Right lobe of liver (tissue), 6 donors: Measurements from ENCODE around the gene FAM177B. TPM values are rescaled to one million over a fixed set of nuclear protein-coding genes. Genes with fewer than 3 reads are reported as not detected.

Source experiments
- ATAC-seq, 4 donors: fragments of 200-7000 bp; cut with Tn5 transposase; one replicate each; pipeline ENCODE4 v1.9.1; 2020; ENCODE audit warnings: mild to moderate bottlenecking in 4 of 4, moderate library complexity in 4 of 4
- DNase-seq, 3 donors: peaks; one replicate each; pipeline ENCODE4 v3.0.0-alpha.2; 2020
- H3K27ac ChIP-seq, 3 donors: fragments of 200-600 bp; one replicate each; pipeline ENCODE4 v1.8.0; 2022
- H3K27me3 ChIP-seq, 2 donors: fragments of 200-600 bp; one replicate each; pipeline ENCODE4 v1.8.0; 2022
- H3K36me3 ChIP-seq, 4 donors: fragments of 200-600 bp; sonication (generic) in 1 of 4; one replicate each; pipeline versions ENCODE4 v1.5.1 to v1.8.0; 2017 to 2022; ENCODE audit warnings: control low read depth in 1 of 4
- H3K4me1 ChIP-seq, 4 donors: fragments of 200-600 bp; sonication (generic) in 1 of 4; one replicate each; pipeline versions ENCODE4 v1.5.1 to v1.8.0; 2017 to 2022; ENCODE audit warnings: control low read depth in 1 of 4
- H3K4me3 ChIP-seq, 3 donors: fragments of 200-600 bp; one replicate each; pipeline ENCODE4 v1.8.0; 2022
- H3K9me3 ChIP-seq, 4 donors: fragments of 200-600 bp; sonication (generic) in 1 of 4; one replicate each; pipeline versions ENCODE4 v1.5.1 to v1.8.0; 2017 to 2022; ENCODE audit warnings: control low read depth in 1 of 4
- POLR2A ChIP-seq: fragments of 450-650 bp; IDR thresholded peaks from one replicate; pipeline ENCODE4 v1.6.1; 2017; ENCODE audit warnings: antibody characterized with exemption, mild to moderate bottlenecking
- WGBS: methylation state at CpG from one replicate; pipeline ENCODE4 v1.1.6; 2018; ENCODE audit warnings: low coverage, low lambda C conversion rate; ENCODE audit not compliant: insufficient coverage; ENCODE audit errors: missing lambda C conversion rate; 5-methylcytosine and 5-hydroxymethylcytosine counted together
- intact Hi-C, 2 donors: fragments of 100-400 bp; cut with DNase I; formaldehyde crosslinking; loops; one replicate each; pipeline versions ENCODE4 v1.11.2 to v1.14.1; 2022
- long read RNA-seq: library from polyadenylated mRNA; unstranded; transcript quantifications from one replicate; pipeline ENCODE4 v2.0.0, GENCODE V29; 2019
- total RNA-seq, 6 experiments: library from RNA; depleted of rRNA in 2 of 6; stranded (reverse); fragments of >200 nt in 2 of 6; fragmentation: NEBNext Ultra II Directional in 3 of 6; extraction: Animal tissue kit (Norgen Biotek cat#: 25700) in 3 of 6; gene quantifications; one replicate each; pipeline versions ENCODE4 v1.1.0 to v1.2.4, GENCODE V29; 2016 to 2023
- TF ChIP-seq, protein P1 (sequence below), 4 donors: fragments of 200-600 bp in 3 of 4; fragments of 450-650 bp in 1 of 4; IDR thresholded peaks; one replicate each; pipeline versions ENCODE4 v1.5.1 to v1.8.0; 2016 to 2022; ENCODE audit warnings: antibody characterized with exemption in 4 of 4, mild to moderate bottlenecking in 2 of 4
- donor health status: DM: no; HTN: yes; CAD: no.
- donor health status: DM: no; HTN: no; CAD: no.
- donor health status: DM: no; HTN: no; CAD: no.
- donor health status: DM: no; HTN: yes; CAD: no.
- donor health status: DM: no; HTN: yes; CAD: no.

The FAM177B gene
- under 1 TPM in 1 of 6 experiments, not detected in 5; 0.47 TPM for total RNA-seq
- long read RNA-seq = 0 reads

DNA sequence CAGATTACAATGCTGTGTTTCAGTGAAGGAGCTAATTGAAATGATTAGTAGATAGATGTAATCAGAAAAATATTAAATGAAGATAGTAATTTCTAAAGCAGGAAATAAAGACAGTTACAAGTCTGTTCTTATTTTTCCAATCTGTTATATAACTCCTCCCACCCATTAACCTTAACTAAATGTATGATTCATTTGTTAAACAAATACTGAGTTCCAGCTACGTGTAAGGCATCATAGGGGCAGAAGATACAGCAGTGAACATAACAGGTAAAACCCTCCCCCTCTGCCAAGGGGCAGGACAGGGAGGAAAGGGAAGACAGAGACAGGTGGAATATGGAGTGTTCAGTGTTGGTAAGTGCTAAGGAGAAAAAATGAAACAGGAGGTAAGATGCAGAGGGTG is at the start of gene FAM177B:
Gene FAM177B (plus strand): TSS at position 231 of the 400 bp plus-strand sequence. CDS start 9,344 bp downstream, outside the sequence.
- Histone ChIP-seq H3K9me3 (no peaks in the 10 kb centered on the region), H3K27me3 (no peaks in the 10 kb centered on the region), H3K36me3 (peaks cover 0 to 40% (median 21%) of the 10 kb centered on the region in 4 donors), H3K27ac (no peak within 1 kb of the TSS), H3K4me3 (no peak within 1 kb of the TSS), H3K4me1 (peaks cover 0 to 5% (median 0%) of the 10 kb centered on the region in 4 donors)
- ATAC-seq (peak in 2 of 4 donors; percentile 11 to 74), DNase-seq (no peak)
- TF ChIP-seq, protein P1, sequence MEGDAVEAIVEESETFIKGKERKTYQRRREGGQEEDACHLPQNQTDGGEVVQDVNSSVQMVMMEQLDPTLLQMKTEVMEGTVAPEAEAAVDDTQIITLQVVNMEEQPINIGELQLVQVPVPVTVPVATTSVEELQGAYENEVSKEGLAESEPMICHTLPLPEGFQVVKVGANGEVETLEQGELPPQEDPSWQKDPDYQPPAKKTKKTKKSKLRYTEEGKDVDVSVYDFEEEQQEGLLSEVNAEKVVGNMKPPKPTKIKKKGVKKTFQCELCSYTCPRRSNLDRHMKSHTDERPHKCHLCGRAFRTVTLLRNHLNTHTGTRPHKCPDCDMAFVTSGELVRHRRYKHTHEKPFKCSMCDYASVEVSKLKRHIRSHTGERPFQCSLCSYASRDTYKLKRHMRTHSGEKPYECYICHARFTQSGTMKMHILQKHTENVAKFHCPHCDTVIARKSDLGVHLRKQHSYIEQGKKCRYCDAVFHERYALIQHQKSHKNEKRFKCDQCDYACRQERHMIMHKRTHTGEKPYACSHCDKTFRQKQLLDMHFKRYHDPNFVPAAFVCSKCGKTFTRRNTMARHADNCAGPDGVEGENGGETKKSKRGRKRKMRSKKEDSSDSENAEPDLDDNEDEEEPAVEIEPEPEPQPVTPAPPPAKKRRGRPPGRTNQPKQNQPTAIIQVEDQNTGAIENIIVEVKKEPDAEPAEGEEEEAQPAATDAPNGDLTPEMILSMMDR (IDR thresholded peaks at IDR 0.05) = no peak
- no peak for TF ChIP-seq POLR2A
- intact Hi-C loops = no loop called here
- 12% methylated on average over 1 of the region's 1 CpG for WGBS

DNA sequence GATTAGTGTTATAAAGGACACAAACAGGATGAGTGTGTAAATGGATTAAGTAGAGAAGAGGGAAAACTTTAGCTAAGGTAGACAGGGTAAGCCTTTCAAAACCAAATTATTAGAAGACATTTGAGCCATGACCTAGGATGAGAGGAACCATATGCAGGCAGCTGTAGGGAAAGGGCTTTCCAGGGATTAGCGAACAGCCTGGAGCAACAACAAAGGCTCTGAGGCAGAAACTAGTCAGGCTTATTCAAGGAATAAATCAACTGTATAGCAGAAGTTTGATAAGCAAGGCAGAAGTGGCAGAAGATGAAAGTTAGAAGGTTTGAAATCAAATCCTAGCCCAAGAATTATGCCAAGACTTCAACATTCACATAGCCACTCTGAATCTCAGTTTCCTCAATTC is 46.0 kb upstream of the FAM177B start:
- Histone ChIP-seq H3K9me3 (no peaks in the 10 kb centered on the region), H3K4me3 (no peak overlapping the region), H3K27ac (no peak overlapping the region), H3K36me3 (peaks cover 0 to 10% (median 1%) of the 10 kb centered on the region in 4 donors), H3K4me1 (no peaks in the 10 kb centered on the region), H3K27me3 (no peaks in the 10 kb centered on the region)
- no peak for ATAC-seq
- WGBS = 100% methylated on average over 1 of the region's 1 CpG
- TF ChIP-seq POLR2A = no peak
- intact Hi-C loops = no loop called here
- no peak for DNase-seq

DNA sequence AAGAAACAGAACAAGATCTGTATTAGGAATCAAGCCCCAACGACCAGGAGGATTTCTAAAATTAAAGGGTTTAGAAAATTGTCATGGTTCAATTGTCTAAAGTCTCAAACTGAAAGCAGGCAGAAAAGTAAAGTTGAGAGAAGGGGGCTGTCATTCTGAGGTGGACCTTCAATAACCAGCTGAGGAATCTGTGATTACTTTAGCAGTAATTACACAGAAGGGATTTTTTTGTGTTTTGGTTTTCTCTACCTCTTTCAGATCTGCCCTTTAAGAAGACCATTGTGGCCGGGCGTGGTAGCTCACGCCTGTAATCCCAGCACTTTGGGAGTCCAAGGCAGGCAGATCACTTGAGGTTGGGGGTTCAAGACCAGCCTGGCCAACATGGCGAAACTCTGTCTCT is 42.1 kb upstream of the FAM177B start:
- DNase-seq = no peak
- H3K27ac ChIP-seq = no peak overlapping the region
- no peak for ATAC-seq
- TF ChIP-seq POLR2A = no peak
- TF ChIP-seq, protein P1 (IDR thresholded peaks at IDR 0.05) = no peak
- intact Hi-C loops = no loop called here
- WGBS = 90% methylated on average over 5 of the region's 5 CpGs
- H3K36me3 ChIP-seq = peaks cover 0 to 5% (median 0%) of the 10 kb centered on the region in 4 donors
- H3K4me1 ChIP-seq = no peaks in the 10 kb centered on the region
- H3K27me3 ChIP-seq = no peaks in the 10 kb centered on the region
- H3K9me3 ChIP-seq = no peaks in the 10 kb centered on the region
- H3K4me3 ChIP-seq = no peak overlapping the region

- Histone ChIP-seq H3K27ac (no peak overlapping the region), H3K36me3 (peaks cover 0 to 5% (median 0%) of the 10 kb centered on the region in 4 donors), H3K4me1 (no peaks in the 10 kb centered on the region), H3K27me3 (no peaks in the 10 kb centered on the region), H3K4me3 (no peak overlapping the region), H3K9me3 (no peaks in the 10 kb centered on the region)
- ATAC-seq (no peak), DNase-seq (no peak)
- TF ChIP-seq POLR2A = no peak
- TF ChIP-seq, protein P1 (IDR thresholded peaks at IDR 0.05) = no peak
- 87% methylated on average over 5 of the region's 8 CpGs for WGBS
- intact Hi-C loops = no loop called here
Measured at GRCh38 chr1:222696741-222697140, 40.3 kb upstream of the FAM177B start.

GRCh38 chr1:222697203-222697602 is 39.8 kb upstream of the FAM177B start:
- ATAC-seq (no peak), DNase-seq (no peak)
- TF ChIP-seq POLR2A = no peak
- TF ChIP-seq, protein P1 (IDR thresholded peaks at IDR 0.05) = no peak
- Histone ChIP-seq H3K9me3 (no peaks in the 10 kb centered on the region), H3K4me3 (no peak overlapping the region), H3K36me3 (peaks cover 0 to 5% (median 0%) of the 10 kb centered on the region in 4 donors), H3K4me1 (no peaks in the 10 kb centered on the region), H3K27me3 (no peaks in the 10 kb centered on the region), H3K27ac (no peak overlapping the region)
- intact Hi-C loops = no loop called here
- 83% methylated on average over 2 of the region's 2 CpGs for WGBS
